ENCODE measurements around the gene CMSS1. TPM values are rescaled to one million over a fixed set of nuclear protein-coding genes. Genes with fewer than 3 reads are reported as not detected.

CMSS1 gene
- total RNA-seq, 2 experiments from 2014 or later = 42.1 to 42.6 TPM

DNA sequence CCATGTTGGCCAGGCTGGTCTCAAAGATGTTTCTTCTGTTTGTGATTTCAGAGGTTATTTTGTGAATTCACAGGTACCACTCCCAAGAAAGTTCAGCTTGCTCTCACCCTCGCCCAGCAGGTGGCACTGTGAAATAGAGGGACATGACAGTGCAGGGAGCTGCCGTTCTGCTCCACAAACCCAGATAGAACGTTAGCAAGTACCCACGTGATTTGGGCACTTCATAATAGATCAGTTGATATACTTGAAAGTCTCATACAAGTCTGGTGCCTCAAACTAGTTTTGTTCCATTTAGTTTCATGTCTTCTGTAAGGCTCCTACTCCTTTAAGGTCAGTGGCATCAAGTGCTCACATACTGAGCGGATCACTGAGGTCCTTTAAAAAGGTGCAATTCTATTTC, 251.2 kb downstream of the CMSS1 start:
- H3K27ac Mint-ChIP-seq = peak overlapping the region; percentile 56
- peak; percentile 73 for ATAC-seq
- POLR2A ChIA-PET = interaction anchor here (1.3 to 1.7 kb wide), 2 partner anchors 22 to 185 kb away, joined by 5 to 7 read pairs; no protein-coding TSS in a partner anchor

DNA sequence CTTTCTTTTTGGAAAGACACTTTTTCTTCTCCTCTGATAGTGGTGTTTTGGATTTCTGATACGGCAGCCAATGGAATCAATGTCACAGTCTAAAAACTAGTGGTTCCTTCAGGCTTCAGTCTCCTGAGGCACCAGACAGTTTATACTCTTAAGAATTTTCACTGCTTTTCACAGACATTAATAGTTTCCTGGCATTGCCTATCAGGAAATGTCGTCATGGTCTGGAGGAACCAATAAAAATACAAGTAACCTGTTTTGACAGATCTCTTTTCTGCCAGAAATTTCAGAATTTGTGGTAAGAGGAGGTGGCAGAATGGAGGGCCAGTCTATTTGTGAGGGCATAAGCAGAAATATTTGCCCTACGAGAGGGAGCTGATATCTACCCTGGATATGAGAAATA, 251.8 kb downstream of the CMSS1 start:
- Mint-ChIP-seq H3K9me3 (ENCODE audit: insufficient read depth) (peaks cover 12% of the 10 kb centered on the region), H3K4me1 (ENCODE audit: low read depth) (peaks cover 56% of the 10 kb centered on the region), H3K36me3 (ENCODE audit: low read depth) (peaks cover 36% of the 10 kb centered on the region), H3K27ac (peak overlapping the region; percentile 23), H3K4me3 (no peak overlapping the region), H3K27me3 (ENCODE audit: low read depth) (no peaks in the 10 kb centered on the region)
- ChIA-PET POLR2A (interaction anchor here (1.7 kb wide), 1 partner anchor 185 kb away, joined by 7 read pairs; no protein-coding TSS in a partner anchor), CTCF (interaction anchor here (0.7 to 10.1 kb wide), 40 partner anchors 8 to 361 kb away, joined by 3 to 181 read pairs (median 4); partner anchors contain the start of genes NIT2 and TBC1D23)
- DNase-seq = no peak
- no peak for ATAC-seq

More for the DNA sequence above, 251.2 kb downstream of the CMSS1 start:
- Mint-ChIP-seq H3K9me3 (ENCODE audit: insufficient read depth) (peaks cover 12% of the 10 kb centered on the region), H3K4me3 (peak overlapping the region; percentile 2), H3K4me1 (ENCODE audit: low read depth) (peaks cover 55% of the 10 kb centered on the region), H3K27me3 (ENCODE audit: low read depth) (no peaks in the 10 kb centered on the region), H3K36me3 (ENCODE audit: low read depth) (peaks cover 33% of the 10 kb centered on the region)
- CTCF ChIA-PET = interaction anchor here (0.7 to 10.1 kb wide), 45 partner anchors 8 to 362 kb away, joined by 3 to 181 read pairs (median 4); partner anchors contain the start of genes NIT2 and TBC1D23
- DNase-seq = peak; percentile 90

- Mint-ChIP-seq H3K9me3 (ENCODE audit: insufficient read depth) (peaks cover 16% of the 10 kb centered on the region), H3K4me3 (peak overlapping the region; percentile 60), H3K27ac (peak overlapping the region; percentile 91), H3K27me3 (ENCODE audit: low read depth) (no peaks in the 10 kb centered on the region), H3K4me1 (ENCODE audit: low read depth) (peaks cover 81% of the 10 kb centered on the region), H3K36me3 (ENCODE audit: low read depth) (peaks cover 58% of the 10 kb centered on the region)
- ATAC-seq (peak; percentile 68), DNase-seq (peak; percentile 58)
- POLR2A ChIA-PET = interaction anchor here (0.6 kb wide), 2 partner anchors 10 to 68 kb away, joined by 3 read pairs; no protein-coding TSS in a partner anchor
- CTCF ChIA-PET = interaction anchor here (0.7 to 10.1 kb wide), 9 partner anchors 10 to 329 kb away, joined by 3 to 181 read pairs (median 5); partner anchors contain the start of genes LNP1 and TBC1D23
Observed at GRCh38 chr3:100072326-100073048, 254.8 kb downstream of the CMSS1 start.

DNA sequence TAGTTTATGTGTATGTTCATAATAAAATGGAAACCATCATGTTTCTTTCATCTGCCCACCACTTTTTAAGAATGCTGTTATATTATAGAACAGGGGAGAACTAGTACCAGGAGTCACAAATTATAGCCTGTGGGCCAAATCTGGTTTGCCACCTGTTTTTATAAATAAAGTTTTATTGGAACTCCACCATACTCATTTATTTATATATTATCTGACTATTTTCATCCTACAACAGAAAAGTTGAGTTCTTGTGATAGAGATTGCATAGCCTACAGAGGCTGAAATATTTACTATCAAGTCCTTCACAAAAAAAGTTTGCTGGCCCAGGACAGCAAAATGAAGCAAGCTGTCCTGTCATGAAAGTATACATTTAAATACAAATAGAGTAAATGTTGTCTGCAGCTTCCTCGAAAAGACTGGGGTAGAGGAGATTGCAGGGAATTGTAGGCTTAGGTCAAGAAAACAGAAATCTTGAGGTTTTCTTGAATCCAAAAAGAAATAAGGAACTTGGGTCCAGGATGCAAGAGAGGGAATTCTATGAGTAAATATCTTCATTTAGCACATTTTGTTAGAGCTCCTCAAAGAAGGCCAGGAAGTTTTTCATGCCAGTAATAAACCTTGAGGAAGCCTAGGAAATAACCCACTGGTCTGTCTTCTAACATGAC, 255.5 kb downstream of the CMSS1 start:
- Mint-ChIP-seq H3K4me3 (peak overlapping the region; percentile 60), H3K27ac (peak overlapping the region; percentile 91), H3K9me3 (ENCODE audit: insufficient read depth) (peaks cover 16% of the 10 kb centered on the region), H3K4me1 (ENCODE audit: low read depth) (peaks cover 81% of the 10 kb centered on the region), H3K27me3 (ENCODE audit: low read depth) (no peaks in the 10 kb centered on the region), H3K36me3 (ENCODE audit: low read depth) (peaks cover 58% of the 10 kb centered on the region)
- POLR2A ChIA-PET = interaction anchor here (0.6 to 2.2 kb wide), 3 partner anchors 16 to 205 kb away, joined by 3 to 10 read pairs (median 3); no protein-coding TSS in a partner anchor
- no peak for DNase-seq
- CTCF ChIA-PET = interaction anchor here (0.9 to 10.1 kb wide), 7 partner anchors 12 to 229 kb away, joined by 3 to 181 read pairs (median 8); partner anchors contain the start of gene TBC1D23
- peak; percentile 7 for ATAC-seq

DNA sequence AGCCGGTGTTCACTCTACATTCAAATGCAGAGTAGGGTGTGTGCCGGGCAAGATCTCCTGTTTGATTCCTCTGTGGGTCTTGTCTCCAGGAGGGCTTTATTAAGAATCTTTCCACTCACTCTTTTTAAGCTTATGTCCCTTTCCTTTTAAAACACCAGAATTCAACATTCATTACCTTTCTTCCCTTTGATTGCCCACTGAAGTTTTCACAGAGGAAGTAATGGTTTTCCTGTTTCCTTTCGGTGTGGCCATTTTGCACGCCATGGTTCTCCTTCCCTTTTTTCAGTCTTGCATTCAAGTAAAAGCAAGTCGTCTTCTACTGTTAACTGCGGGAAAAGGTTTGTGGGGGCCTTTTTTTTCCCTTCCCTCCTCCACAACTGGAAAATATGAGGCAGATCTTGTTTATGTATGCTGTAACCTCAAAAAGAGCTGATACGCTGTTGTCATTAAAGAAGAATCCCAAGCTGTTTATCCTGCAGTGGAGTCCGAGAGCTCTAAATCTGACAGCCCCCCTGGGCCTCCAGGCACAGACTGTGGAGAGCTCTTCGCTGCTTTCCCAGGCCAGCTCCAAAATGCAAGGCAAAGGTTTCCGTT, 256.1 kb downstream of the CMSS1 start:
- peak; percentile 53 for DNase-seq
- H3K27ac Mint-ChIP-seq = peak overlapping the region; percentile 91

DNA sequence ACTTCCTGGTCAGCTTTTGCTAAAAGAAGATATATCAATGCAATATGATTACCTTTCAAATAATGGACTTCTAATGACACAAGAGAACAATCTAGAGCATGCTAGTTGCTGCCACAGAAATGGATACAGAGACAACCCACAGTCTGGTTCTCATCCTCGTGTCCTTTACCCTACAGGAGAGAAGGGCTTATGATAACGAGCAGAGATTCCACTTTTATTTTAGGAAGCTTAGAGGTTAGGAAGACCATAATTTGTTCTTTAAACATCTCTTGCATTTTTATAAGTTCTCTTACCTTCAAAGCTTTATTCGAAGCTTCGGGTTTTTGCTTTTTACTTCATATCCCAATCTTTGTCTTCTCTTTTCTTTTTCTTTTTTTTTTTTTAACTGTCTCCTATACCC, 257.5 kb downstream of the CMSS1 start:
- DNase-seq (no peak), ATAC-seq (no peak)
- Mint-ChIP-seq H3K9me3 (ENCODE audit: insufficient read depth) (peaks cover 19% of the 10 kb centered on the region), H3K4me3 (peak overlapping the region; percentile 10), H3K27me3 (ENCODE audit: low read depth) (no peaks in the 10 kb centered on the region), H3K36me3 (ENCODE audit: low read depth) (peaks cover 55% of the 10 kb centered on the region), H3K27ac (peak overlapping the region; percentile 75), H3K4me1 (ENCODE audit: low read depth) (peaks cover 66% of the 10 kb centered on the region)
- ChIA-PET POLR2A (interaction anchor here (0.6 to 2.2 kb wide), 2 partner anchors 14 to 394 kb away, joined by 3 to 10 read pairs; no protein-coding TSS in a partner anchor), CTCF (interaction anchor here (1.2 to 10.1 kb wide), 5 partner anchors 10 to 181 kb away, joined by 5 to 181 read pairs (median 25); no protein-coding TSS in a partner anchor)

More for the DNA sequence above, 256.1 kb downstream of the CMSS1 start:
- H3K9me3 Mint-ChIP-seq (ENCODE audit: insufficient read depth) = peaks cover 16% of the 10 kb centered on the region
- peak; percentile 66 for ATAC-seq
- POLR2A ChIA-PET = interaction anchor here (0.6 to 2.2 kb wide), 4 partner anchors 15 to 206 kb away, joined by 3 to 10 read pairs (median 4); no protein-coding TSS in a partner anchor
- no peaks in the 10 kb centered on the region for H3K27me3 Mint-ChIP-seq (ENCODE audit: low read depth)
- CTCF ChIA-PET = interaction anchor here (0.9 to 10.1 kb wide), 6 partner anchors 11 to 229 kb away, joined by 3 to 181 read pairs (median 16); partner anchors contain the start of gene TBC1D23
- peaks cover 59% of the 10 kb centered on the region for H3K36me3 Mint-ChIP-seq (ENCODE audit: low read depth)
- peaks cover 79% of the 10 kb centered on the region for H3K4me1 Mint-ChIP-seq (ENCODE audit: low read depth)
- peak overlapping the region; percentile 60 for H3K4me3 Mint-ChIP-seq

GRCh38 chr3:100075851-100076730, 258.4 kb downstream of the CMSS1 start:
- no peak for DNase-seq
- Mint-ChIP-seq H3K27ac (peak overlapping the region; percentile 75), H3K4me1 (ENCODE audit: low read depth) (peaks cover 58% of the 10 kb centered on the region), H3K27me3 (ENCODE audit: low read depth) (no peaks in the 10 kb centered on the region), H3K36me3 (ENCODE audit: low read depth) (peaks cover 60% of the 10 kb centered on the region), H3K9me3 (ENCODE audit: insufficient read depth) (peaks cover 16% of the 10 kb centered on the region), H3K4me3 (peak overlapping the region; percentile 36)
- CTCF ChIA-PET = interaction anchor here (1.1 to 10.1 kb wide), 9 partner anchors 7 to 180 kb away, joined by 3 to 181 read pairs (median 7); no protein-coding TSS in a partner anchor
- POLR2A ChIA-PET = interaction anchor here (0.6 kb wide), 1 partner anchor 393 kb away, joined by 3 read pairs; no protein-coding TSS in a partner anchor
- ATAC-seq = no peak

DNA sequence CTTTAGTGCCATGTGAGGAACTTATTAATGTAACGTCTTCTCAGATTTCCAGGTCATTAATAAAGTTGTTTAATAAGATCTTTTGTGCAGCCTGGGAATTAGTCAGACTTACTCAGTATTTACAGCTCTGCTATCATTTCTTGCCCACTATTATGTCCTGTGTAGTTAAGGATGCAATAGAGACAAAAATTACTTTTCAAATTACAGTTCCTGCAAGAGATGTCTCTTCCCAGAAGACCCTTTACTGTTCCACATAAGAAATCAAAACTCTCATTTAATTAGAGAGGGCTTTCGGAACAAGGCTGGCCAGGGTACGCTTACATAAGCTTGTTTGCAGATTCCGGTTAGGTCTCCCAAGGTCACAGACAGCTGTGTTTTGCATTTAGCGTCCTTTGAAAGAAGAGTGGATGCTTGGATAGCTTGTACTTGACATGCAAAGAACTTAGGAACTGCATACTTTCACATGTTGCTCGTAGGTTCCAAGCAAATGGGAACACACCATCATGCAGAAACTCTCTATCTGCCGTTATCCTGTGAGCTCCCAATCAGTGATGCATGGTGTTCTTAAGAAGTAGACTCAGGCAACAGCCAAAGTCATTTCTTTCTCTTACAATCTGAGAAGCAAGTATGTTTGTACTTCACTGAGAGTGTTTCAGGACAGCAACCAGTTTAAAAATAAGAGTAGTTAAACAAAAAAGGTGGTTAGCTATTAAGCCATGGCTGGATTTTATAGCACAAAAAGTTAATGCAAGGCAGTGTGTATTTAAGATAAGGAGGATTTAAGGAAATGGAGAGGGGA, 259.3 kb downstream of the CMSS1 start:
- H3K27ac Mint-ChIP-seq = peak overlapping the region; percentile 75
- peaks cover 10% of the 10 kb centered on the region for H3K9me3 Mint-ChIP-seq (ENCODE audit: insufficient read depth)
- CTCF ChIA-PET = interaction anchor here (1.1 to 10.1 kb wide), 8 partner anchors 8 to 179 kb away, joined by 3 to 181 read pairs (median 9); no protein-coding TSS in a partner anchor
- peaks cover 53% of the 10 kb centered on the region for H3K4me1 Mint-ChIP-seq (ENCODE audit: low read depth)
- no peak for ATAC-seq
- H3K27me3 Mint-ChIP-seq (ENCODE audit: low read depth) = no peaks in the 10 kb centered on the region
- H3K4me3 Mint-ChIP-seq = no peak overlapping the region
- DNase-seq = no peak
- POLR2A ChIA-PET = interaction anchor here (0.6 kb wide), 1 partner anchor 259 kb away, joined by 3 read pairs; the partner anchor contains the start of gene CMSS1
- H3K36me3 Mint-ChIP-seq (ENCODE audit: low read depth) = peaks cover 59% of the 10 kb centered on the region

DNA sequence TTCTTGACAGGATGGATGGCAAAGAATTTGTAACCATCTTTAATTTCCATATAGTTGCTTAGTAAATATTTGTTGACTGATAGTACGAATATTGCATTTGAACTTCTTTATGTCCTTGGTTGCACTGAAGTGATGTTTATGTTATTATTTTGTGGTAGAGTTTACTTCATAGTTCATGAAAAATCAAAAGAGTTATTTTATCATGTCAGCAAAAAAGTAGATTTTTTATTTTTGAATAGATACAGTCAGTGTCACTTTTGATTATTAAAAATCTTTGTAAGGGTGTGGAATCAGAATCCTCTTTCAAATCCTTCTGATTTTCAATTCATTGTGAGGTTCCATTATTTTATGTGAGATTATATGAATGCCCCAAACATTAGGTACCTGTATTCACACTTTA, 261.7 kb downstream of the CMSS1 start:
- no peak overlapping the region for H3K4me3 Mint-ChIP-seq

More for the DNA sequence above, 261.7 kb downstream of the CMSS1 start:
- ATAC-seq (no peak), DNase-seq (no peak)
- H3K36me3 Mint-ChIP-seq (ENCODE audit: low read depth) = peaks cover 62% of the 10 kb centered on the region
- ChIA-PET CTCF (interaction anchor here (0.8 to 0.9 kb wide), 2 partner anchors 10 kb away, joined by 3 read pairs; no protein-coding TSS in a partner anchor), POLR2A (no interaction called here)
- H3K27ac Mint-ChIP-seq = no peak overlapping the region
- H3K9me3 Mint-ChIP-seq (ENCODE audit: insufficient read depth) = peaks cover 18% of the 10 kb centered on the region
- no peaks in the 10 kb centered on the region for H3K27me3 Mint-ChIP-seq (ENCODE audit: low read depth)
- peaks cover 46% of the 10 kb centered on the region for H3K4me1 Mint-ChIP-seq (ENCODE audit: low read depth)
